ENCODE results near the gene CORO1C.

The CORO1C gene

DNA sequence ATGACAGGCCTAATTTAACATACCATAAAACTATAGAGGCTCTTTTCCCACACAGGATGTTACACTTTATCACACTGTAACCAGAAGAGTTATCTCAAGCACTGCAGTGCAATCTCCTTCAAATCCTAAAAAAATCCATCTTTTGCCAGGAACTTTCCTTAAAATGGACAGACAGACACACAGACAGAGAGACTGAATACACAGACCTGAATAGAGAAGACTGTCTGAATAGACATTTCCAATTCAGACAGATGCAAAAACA is 6.5 kb downstream of the CORO1C start:
- peaks cover 16% of the 10 kb centered on the region; the same call in 1 of the 2 replicates for H3K36me3 ChIP-seq (ENCODE audit: insufficient read depth, low read length)
- peaks cover 96% of the 10 kb centered on the region for H3K79me2 ChIP-seq (ENCODE audit: control insufficient read depth, insufficient read depth, low read length, unreplicated experiment)
- H3K4me3 ChIP-seq (ENCODE audit: low read depth, low read length) = peak overlapping the region; percentile 51; the same call in 1 of the 2 replicates
- peak overlapping the region; percentile 98 for H3K27ac ChIP-seq (ENCODE audit: low read depth, low read length)
- H2AFZ ChIP-seq (ENCODE audit: low read length, unreplicated experiment) = no peak overlapping the region
- H3K4me1 ChIP-seq (ENCODE audit: control insufficient read depth, insufficient read depth, low read length, unreplicated experiment) = peaks cover 78% of the 10 kb centered on the region
- H3K27me3 ChIP-seq (ENCODE audit: insufficient read depth, low read length) = no peaks in the 10 kb centered on the region

DNA sequence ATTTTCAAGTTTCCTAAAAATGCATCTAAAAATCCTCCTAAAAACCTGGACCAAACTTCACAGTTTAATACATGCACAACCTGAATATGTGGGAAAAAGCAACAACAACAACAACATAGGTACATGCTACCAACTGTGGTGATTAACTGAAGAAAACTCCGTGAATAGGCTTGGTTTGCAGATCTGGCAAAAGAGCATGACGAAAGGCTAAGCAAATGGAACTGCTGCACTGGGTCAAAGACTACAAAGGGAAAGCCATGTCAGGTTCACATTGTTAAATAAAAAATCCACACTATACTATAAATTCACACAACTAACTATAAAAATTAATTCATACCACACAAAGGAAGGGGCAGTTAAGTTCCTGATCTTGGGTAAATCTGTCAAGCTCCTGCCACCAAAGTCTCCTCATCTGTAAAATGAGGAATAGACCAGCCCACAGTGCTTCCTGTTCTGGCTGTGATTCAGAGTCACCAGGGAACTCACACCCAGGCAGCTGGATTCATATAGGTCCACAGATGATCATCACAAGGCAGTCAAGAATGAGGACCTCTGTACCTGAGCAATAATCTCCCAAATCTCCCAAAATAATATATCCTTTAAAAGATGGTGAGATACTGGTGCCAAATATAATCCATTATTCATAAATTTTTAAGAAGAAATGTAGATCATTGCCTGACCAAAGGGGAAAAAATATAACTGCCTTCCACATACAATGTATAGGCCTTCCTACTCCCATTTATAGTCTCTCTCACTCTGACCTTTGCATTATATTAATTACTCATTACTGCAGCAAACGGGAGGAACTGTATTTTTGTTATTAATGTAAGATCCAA is 7.0 kb downstream of the CORO1C start:
- Histone ChIP-seq H3K27ac (ENCODE audit: low read depth, low read length) (peak overlapping the region; percentile 98), H3K27me3 (ENCODE audit: insufficient read depth, low read length) (no peaks in the 10 kb centered on the region), H3K36me3 (ENCODE audit: insufficient read depth, low read length) (peaks cover 16% of the 10 kb centered on the region; the same call in 1 of the 2 replicates), H3K79me2 (ENCODE audit: control insufficient read depth, insufficient read depth, low read length, unreplicated experiment) (peaks cover 96% of the 10 kb centered on the region), H3K4me1 (ENCODE audit: control insufficient read depth, insufficient read depth, low read length, unreplicated experiment) (peaks cover 83% of the 10 kb centered on the region), H3K4me3 (ENCODE audit: low read depth, low read length) (peak overlapping the region; percentile 51), H2AFZ (ENCODE audit: low read length, unreplicated experiment) (no peak overlapping the region)

- peaks cover 96% of the 10 kb centered on the region for H3K79me2 ChIP-seq (ENCODE audit: control insufficient read depth, insufficient read depth, low read length, unreplicated experiment)
- H3K27ac ChIP-seq (ENCODE audit: low read depth, low read length) = peak overlapping the region; percentile 98
Measured at GRCh38 chr12:108722992-108723766, 8.1 kb downstream of the CORO1C start.

DNA sequence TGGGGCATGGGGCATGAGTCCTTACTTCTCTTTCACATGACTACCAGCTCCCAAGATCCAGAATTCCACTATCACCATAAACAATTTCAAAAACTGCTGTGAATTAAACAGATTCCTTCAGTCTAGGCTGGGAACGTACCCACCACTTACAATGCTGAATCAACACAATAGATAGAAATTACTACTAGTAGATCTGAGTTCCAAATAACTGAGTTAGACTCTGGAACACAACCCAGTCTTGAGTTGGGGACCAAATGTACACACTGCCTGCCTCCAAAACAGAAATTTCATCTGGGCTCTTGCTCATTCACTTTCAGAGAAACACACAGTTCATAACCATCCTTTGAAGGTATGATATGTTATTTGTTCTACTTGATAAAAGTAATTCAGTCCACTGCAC is 8.9 kb downstream of the CORO1C start:
- Histone ChIP-seq H3K79me2 (ENCODE audit: control insufficient read depth, insufficient read depth, low read length, unreplicated experiment) (peaks cover 96% of the 10 kb centered on the region), H3K27me3 (ENCODE audit: insufficient read depth, low read length) (no peaks in the 10 kb centered on the region), H3K4me3 (ENCODE audit: low read depth, low read length) (peak overlapping the region; percentile 51), H3K36me3 (ENCODE audit: insufficient read depth, low read length) (peaks cover 7% of the 10 kb centered on the region), H2AFZ (ENCODE audit: low read length, unreplicated experiment) (no peak overlapping the region), H3K4me1 (ENCODE audit: control insufficient read depth, insufficient read depth, low read length, unreplicated experiment) (peaks cover 81% of the 10 kb centered on the region), H3K27ac (ENCODE audit: low read depth, low read length) (peak overlapping the region; percentile 98)

More at GRCh38 chr12:108722992-108723766, 8.1 kb downstream of the CORO1C start:
- H3K27me3 ChIP-seq (ENCODE audit: insufficient read depth, low read length) = no peaks in the 10 kb centered on the region
- peaks cover 13% of the 10 kb centered on the region; the same call in 1 of the 2 replicates for H3K36me3 ChIP-seq (ENCODE audit: insufficient read depth, low read length)
- peaks cover 88% of the 10 kb centered on the region for H3K4me1 ChIP-seq (ENCODE audit: control insufficient read depth, insufficient read depth, low read length, unreplicated experiment)
- H2AFZ ChIP-seq (ENCODE audit: low read length, unreplicated experiment) = no peak overlapping the region
- peak overlapping the region; percentile 51 for H3K4me3 ChIP-seq (ENCODE audit: low read depth, low read length)

DNA sequence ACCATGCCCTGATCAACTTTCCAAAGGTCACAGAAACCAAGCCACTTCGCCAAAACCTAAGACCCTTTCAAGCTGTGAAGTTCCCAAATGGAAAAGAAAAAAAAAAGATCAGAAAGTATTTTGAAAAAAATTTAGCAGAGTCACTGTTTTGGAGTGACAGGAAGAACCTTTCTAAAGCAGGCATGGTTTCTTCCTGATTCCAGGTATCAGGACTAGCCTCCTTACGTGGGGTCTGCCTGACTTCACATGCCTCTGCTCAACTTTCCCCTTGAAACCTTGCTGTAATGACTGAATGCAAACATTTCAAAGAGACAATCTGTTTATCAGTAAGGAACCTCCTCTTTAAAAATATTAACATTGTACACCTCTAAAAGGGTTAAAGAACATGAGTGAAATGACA is 9.5 kb downstream of the CORO1C start:
- Histone ChIP-seq H3K27me3 (ENCODE audit: insufficient read depth, low read length) (no peaks in the 10 kb centered on the region), H2AFZ (ENCODE audit: low read length, unreplicated experiment) (no peak overlapping the region), H3K36me3 (ENCODE audit: insufficient read depth, low read length) (peaks cover 7% of the 10 kb centered on the region), H3K79me2 (ENCODE audit: control insufficient read depth, insufficient read depth, low read length, unreplicated experiment) (peaks cover 96% of the 10 kb centered on the region), H3K27ac (ENCODE audit: low read depth, low read length) (peak overlapping the region; percentile 98), H3K4me1 (ENCODE audit: control insufficient read depth, insufficient read depth, low read length, unreplicated experiment) (peaks cover 75% of the 10 kb centered on the region), H3K4me3 (ENCODE audit: low read depth, low read length) (peak overlapping the region; percentile 51)

GRCh38 chr12:108720757-108721514 is 10.4 kb downstream of the CORO1C start:
- Histone ChIP-seq H3K4me1 (ENCODE audit: control insufficient read depth, insufficient read depth, low read length, unreplicated experiment) (peaks cover 74% of the 10 kb centered on the region), H3K27me3 (ENCODE audit: insufficient read depth, low read length) (no peaks in the 10 kb centered on the region), H3K27ac (ENCODE audit: low read depth, low read length) (peak overlapping the region; percentile 98), H3K36me3 (ENCODE audit: insufficient read depth, low read length) (peaks cover 14% of the 10 kb centered on the region), H2AFZ (ENCODE audit: low read length, unreplicated experiment) (no peak overlapping the region), H3K4me3 (ENCODE audit: low read depth, low read length) (no peak overlapping the region; the same call in 1 of the 2 replicates), H3K79me2 (ENCODE audit: control insufficient read depth, insufficient read depth, low read length, unreplicated experiment) (peaks cover 98% of the 10 kb centered on the region)

- Histone ChIP-seq H3K27ac (ENCODE audit: low read depth, low read length) (no peak overlapping the region), H3K4me1 (ENCODE audit: control insufficient read depth, insufficient read depth, low read length, unreplicated experiment) (peaks cover 57% of the 10 kb centered on the region), H3K79me2 (ENCODE audit: control insufficient read depth, insufficient read depth, low read length, unreplicated experiment) (peaks cover 100% of the 10 kb centered on the region), H3K36me3 (ENCODE audit: insufficient read depth, low read length) (peaks cover 14% of the 10 kb centered on the region), H3K4me3 (ENCODE audit: low read depth, low read length) (no peak overlapping the region), H2AFZ (ENCODE audit: low read length, unreplicated experiment) (no peak overlapping the region), H3K27me3 (ENCODE audit: insufficient read depth, low read length) (no peaks in the 10 kb centered on the region)
Measured at GRCh38 chr12:108717243-108717642, 14.1 kb downstream of the CORO1C start.

GRCh38 chr12:108714866-108715265 is 16.5 kb downstream of the CORO1C start:
- Histone ChIP-seq H3K27ac (ENCODE audit: low read depth, low read length) (0 out of 2 replicates have a peak overlapping the region, but pooled peaks have one; percentile 18), H2AFZ (ENCODE audit: low read length, unreplicated experiment) (no peak overlapping the region), H3K36me3 (ENCODE audit: insufficient read depth, low read length) (peaks cover 14% of the 10 kb centered on the region), H3K4me1 (ENCODE audit: control insufficient read depth, insufficient read depth, low read length, unreplicated experiment) (peaks cover 47% of the 10 kb centered on the region), H3K4me3 (ENCODE audit: low read depth, low read length) (no peak overlapping the region), H3K79me2 (ENCODE audit: control insufficient read depth, insufficient read depth, low read length, unreplicated experiment) (peaks cover 99% of the 10 kb centered on the region), H3K27me3 (ENCODE audit: insufficient read depth, low read length) (no peaks in the 10 kb centered on the region)

- H3K4me3 ChIP-seq (ENCODE audit: low read depth, low read length) = no peak overlapping the region
- peaks cover 39% of the 10 kb centered on the region for H3K4me1 ChIP-seq (ENCODE audit: control insufficient read depth, insufficient read depth, low read length, unreplicated experiment)
- no peaks in the 10 kb centered on the region for H3K27me3 ChIP-seq (ENCODE audit: insufficient read depth, low read length)
- peak overlapping the region; percentile 13; the same call in 1 of the 2 replicates for H3K27ac ChIP-seq (ENCODE audit: low read depth, low read length)
- peaks cover 14% of the 10 kb centered on the region for H3K36me3 ChIP-seq (ENCODE audit: insufficient read depth, low read length)
- H2AFZ ChIP-seq (ENCODE audit: low read length, unreplicated experiment) = no peak overlapping the region
- peaks cover 99% of the 10 kb centered on the region for H3K79me2 ChIP-seq (ENCODE audit: control insufficient read depth, insufficient read depth, low read length, unreplicated experiment)
Measured at GRCh38 chr12:108713471-108713870, 17.8 kb downstream of the CORO1C start.

GRCh38 chr12:108712925-108713203 is 18.5 kb downstream of the CORO1C start:
- Histone ChIP-seq H3K27ac (ENCODE audit: low read depth, low read length) (no peak overlapping the region), H3K36me3 (ENCODE audit: insufficient read depth, low read length) (peaks cover 14% of the 10 kb centered on the region), H3K4me3 (ENCODE audit: low read depth, low read length) (no peak overlapping the region), H2AFZ (ENCODE audit: low read length, unreplicated experiment) (no peak overlapping the region), H3K79me2 (ENCODE audit: control insufficient read depth, insufficient read depth, low read length, unreplicated experiment) (peaks cover 99% of the 10 kb centered on the region), H3K4me1 (ENCODE audit: control insufficient read depth, insufficient read depth, low read length, unreplicated experiment) (peaks cover 38% of the 10 kb centered on the region), H3K27me3 (ENCODE audit: insufficient read depth, low read length) (no peaks in the 10 kb centered on the region)

Measured in ACC112 (cell line).